ENCODE data around the gene SOX1. TPM values are rescaled to one million over a fixed set of nuclear protein-coding genes. Genes with fewer than 3 reads are reported as not detected.

SOX1 gene
- polyA plus RNA-seq, 3 donors, result not detected

DNA sequence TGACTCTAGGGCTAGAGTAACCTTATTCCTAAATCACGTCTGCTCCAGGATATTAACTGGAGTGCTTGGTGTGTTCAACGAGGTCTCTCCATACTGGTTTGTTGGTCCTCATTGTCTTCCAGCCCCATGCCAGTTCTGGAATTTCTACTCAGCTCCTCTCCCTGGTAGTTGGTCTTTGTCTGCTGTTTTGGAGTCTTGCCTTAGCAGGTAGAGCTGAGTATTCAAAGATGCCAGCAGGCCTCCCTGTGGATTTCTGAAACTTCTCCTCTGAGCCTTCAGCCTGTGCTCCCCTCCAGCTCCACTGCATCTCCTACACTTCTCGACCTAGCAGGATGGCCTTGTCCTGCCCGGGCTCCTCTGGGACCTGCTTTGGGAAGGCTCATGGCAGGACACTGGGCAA lies 25.5 kb downstream of the SOX1 start:
- Histone ChIP-seq H3K9ac (ENCODE audit: insufficient read depth, low read length, poor library complexity, severe bottlenecking) (no peak overlapping the region), H3K36me3 (replicated peaks in 1 of 2; ENCODE audit: control insufficient read depth in 1 of 2, insufficient read depth in 2 of 2, low read length in 2 of 2) (no peaks in the 10 kb centered on the region), H2AFZ (ENCODE audit: insufficient read depth, low read depth, low read length, poor library complexity, severe bottlenecking) (no peak overlapping the region), H3K79me2 (ENCODE audit: insufficient read depth, low read length) (no peaks in the 10 kb centered on the region), H3K4me2 (replicated peaks; ENCODE audit: extremely low read depth, low read length, poor library complexity, severe bottlenecking) (no peak overlapping the region), H3K27ac (ENCODE audit: low read depth in 1 of 2, low read length in 2 of 2) (no peak overlapping the region), H4K20me1 (ENCODE audit: insufficient read depth, low read length) (no peaks in the 10 kb centered on the region), H3K27me3 (ENCODE audit: control insufficient read depth in 2 of 2, insufficient read depth in 2 of 2, low read length in 2 of 2) (peaks cover 0 to 9% of the 10 kb centered on the region in 2 donors), H3K4me1 (ENCODE audit: control insufficient read depth in 1 of 2, insufficient read depth in 2 of 2, low read length in 2 of 2) (no peaks in the 10 kb centered on the region), H3K4me3 (replicated peaks in 1 of 3; ENCODE audit: low read depth in 2 of 3, low read length in 3 of 3) (no peak overlapping the region), H3K9me3 (replicated peaks in 1 of 2; ENCODE audit: control insufficient read depth in 1 of 2, insufficient read depth in 1 of 2, low read length in 2 of 2) (no peaks in the 10 kb centered on the region)
- Mint-ChIP-seq H3K9me3 (peaks cover 0 to 10% (median 0%) of the 10 kb centered on the region in 7 donors), H3K27me3 (ENCODE audit: low read depth in 3 of 3) (peaks cover 8 to 18% (median 14%) of the 10 kb centered on the region in 3 donors), H3K27ac (no peak overlapping the region), H3K4me1 (no peaks in the 10 kb centered on the region), H3K4me3 (no peak overlapping the region), H3K36me3 (no peaks in the 10 kb centered on the region)
- TF ChIP-seq, protein P1, sequence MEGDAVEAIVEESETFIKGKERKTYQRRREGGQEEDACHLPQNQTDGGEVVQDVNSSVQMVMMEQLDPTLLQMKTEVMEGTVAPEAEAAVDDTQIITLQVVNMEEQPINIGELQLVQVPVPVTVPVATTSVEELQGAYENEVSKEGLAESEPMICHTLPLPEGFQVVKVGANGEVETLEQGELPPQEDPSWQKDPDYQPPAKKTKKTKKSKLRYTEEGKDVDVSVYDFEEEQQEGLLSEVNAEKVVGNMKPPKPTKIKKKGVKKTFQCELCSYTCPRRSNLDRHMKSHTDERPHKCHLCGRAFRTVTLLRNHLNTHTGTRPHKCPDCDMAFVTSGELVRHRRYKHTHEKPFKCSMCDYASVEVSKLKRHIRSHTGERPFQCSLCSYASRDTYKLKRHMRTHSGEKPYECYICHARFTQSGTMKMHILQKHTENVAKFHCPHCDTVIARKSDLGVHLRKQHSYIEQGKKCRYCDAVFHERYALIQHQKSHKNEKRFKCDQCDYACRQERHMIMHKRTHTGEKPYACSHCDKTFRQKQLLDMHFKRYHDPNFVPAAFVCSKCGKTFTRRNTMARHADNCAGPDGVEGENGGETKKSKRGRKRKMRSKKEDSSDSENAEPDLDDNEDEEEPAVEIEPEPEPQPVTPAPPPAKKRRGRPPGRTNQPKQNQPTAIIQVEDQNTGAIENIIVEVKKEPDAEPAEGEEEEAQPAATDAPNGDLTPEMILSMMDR (IDR thresholded peaks at IDR 0.05), result no peak
- intact Hi-C loops (cut with micrococcal nuclease), result no loop called here
- 80% methylated on average over 4 of the region's 4 CpGs for WGBS (ENCODE audit: insufficient coverage)
- no peak for DNase-seq

DNA sequence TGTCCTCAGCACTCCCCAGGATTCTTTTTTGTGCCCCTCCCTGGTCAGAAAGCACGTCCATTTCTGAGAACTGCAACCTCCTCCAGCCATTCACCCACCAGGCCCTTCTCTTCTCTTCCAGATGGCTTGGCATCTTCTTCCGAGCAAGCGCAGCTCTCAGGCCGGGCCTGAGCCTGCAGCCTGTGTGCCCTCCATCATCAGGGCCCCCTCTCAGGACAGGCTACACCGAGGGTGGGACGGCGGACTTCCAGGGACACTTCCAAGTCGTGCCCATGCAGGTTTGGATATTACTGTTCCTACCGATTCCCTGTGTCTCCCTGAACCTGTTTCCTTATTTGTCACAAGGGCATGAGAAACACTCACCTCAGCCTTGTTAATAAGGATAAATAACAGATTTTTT lies 28.4 kb downstream of the SOX1 start:
- H3K4me3 ChIP-seq (replicated peaks in 1 of 3; ENCODE audit: low read depth in 2 of 3, low read length in 3 of 3), result no peak overlapping the region
- Mint-ChIP-seq H3K4me1 (no peaks in the 10 kb centered on the region), H3K9me3 (peaks cover 0 to 5% (median 0%) of the 10 kb centered on the region in 7 donors), H3K27me3 (ENCODE audit: low read depth in 3 of 3) (peaks cover 11 to 20% (median 14%) of the 10 kb centered on the region in 3 donors), H3K27ac (no peak overlapping the region), H3K36me3 (no peaks in the 10 kb centered on the region), H3K4me3 (no peak overlapping the region)
- WGBS (ENCODE audit: insufficient coverage), result 80% methylated on average over 8 of the region's 9 CpGs
- DNase-seq, result no peak
- H3K4me2 ChIP-seq (replicated peaks; ENCODE audit: extremely low read depth, low read length, poor library complexity, severe bottlenecking), result no peak overlapping the region
- no peak overlapping the region for H2AFZ ChIP-seq (ENCODE audit: insufficient read depth, low read depth, low read length, poor library complexity, severe bottlenecking)
- H3K4me1 ChIP-seq (ENCODE audit: control insufficient read depth in 1 of 2, insufficient read depth in 2 of 2, low read length in 2 of 2), result no peaks in the 10 kb centered on the region
- intact Hi-C loops (cut with micrococcal nuclease), result no loop called here
- H3K27me3 ChIP-seq (ENCODE audit: control insufficient read depth in 2 of 2, insufficient read depth in 2 of 2, low read length in 2 of 2), result peaks cover 0 to 7% of the 10 kb centered on the region in 2 donors
- no peaks in the 10 kb centered on the region for H4K20me1 ChIP-seq (ENCODE audit: insufficient read depth, low read length)
- no peaks in the 10 kb centered on the region for H3K9me3 ChIP-seq (replicated peaks in 1 of 2; ENCODE audit: control insufficient read depth in 1 of 2, insufficient read depth in 1 of 2, low read length in 2 of 2)
- no peaks in the 10 kb centered on the region for H3K36me3 ChIP-seq (replicated peaks in 1 of 2; ENCODE audit: control insufficient read depth in 1 of 2, insufficient read depth in 2 of 2, low read length in 2 of 2)
- no peaks in the 10 kb centered on the region for H3K79me2 ChIP-seq (ENCODE audit: insufficient read depth, low read length)
- TF ChIP-seq, protein P1 (IDR thresholded peaks at IDR 0.05), result no peak
- H3K9ac ChIP-seq (ENCODE audit: insufficient read depth, low read length, poor library complexity, severe bottlenecking), result no peak overlapping the region
- H3K27ac ChIP-seq (ENCODE audit: low read depth in 1 of 2, low read length in 2 of 2), result no peak overlapping the region
